ENCODE results near the gene PITX3. TPM values are rescaled to one million over a fixed set of nuclear protein-coding genes. Genes with fewer than 3 reads are reported as not detected.

The PITX3 gene
- total and polyA plus RNA-seq, 2 experiments from 2014 or later, result 0.34 TPM; not detected in 1

- Histone ChIP-seq H3K27ac (ENCODE audit: low read depth) (no peak overlapping the region), H3K4me3 (no peak overlapping the region), H3K4me1 (ENCODE audit: insufficient read depth) (no peaks in the 10 kb centered on the region), H3K4me2 (no peak overlapping the region), H4K20me1 (replicated peaks; ENCODE audit: insufficient read depth) (no peaks in the 10 kb centered on the region), H2AFZ (no peak overlapping the region; the same call in 1 of the 2 replicates), H3K36me3 (ENCODE audit: insufficient read depth) (peaks cover 3% of the 10 kb centered on the region; the same call in 1 of the 2 replicates), H3F3A (replicated peaks; ENCODE audit: low read depth) (no peaks in the 10 kb centered on the region), H3K27me3 (ENCODE audit: insufficient read depth) (no peaks in the 10 kb centered on the region), H3K79me2 (replicated peaks; ENCODE audit: insufficient read depth) (no peaks in the 10 kb centered on the region), H3K9me2 (ENCODE audit: insufficient read depth) (no peaks in the 10 kb centered on the region)
- no peak for TF ChIP-seq POLR2AphosphoS5 (IDR thresholded peaks at IDR 0.05; ENCODE audit: low read depth)
- no peak for TF ChIP-seq JUNB (IDR thresholded peaks at IDR 0.05; ENCODE audit: unreplicated experiment)
- no peak for TF ChIP-seq STAT1 (IDR thresholded peaks at IDR 0.05; ENCODE audit: unreplicated experiment)
- no peak for TF ChIP-seq ZNF331 (CRISPR knock-in tag; IDR thresholded peaks at IDR 0.05; ENCODE audit: low read depth)
- no peak for TF ChIP-seq CREB1 (CRISPR knock-in tag; IDR thresholded peaks at IDR 0.05; ENCODE audit: low read depth)
- no peak for TF ChIP-seq EZH2phosphoT487 (IDR thresholded peaks at IDR 0.05; ENCODE audit: unreplicated experiment)
- TF ChIP-seq REST (IDR thresholded peaks at IDR 0.05; ENCODE audit: unreplicated experiment), result no peak
- no peak for TF ChIP-seq NANOG (IDR thresholded peaks at IDR 0.05; ENCODE audit: borderline replicate concordance)
- TF ChIP-seq, protein P1, sequence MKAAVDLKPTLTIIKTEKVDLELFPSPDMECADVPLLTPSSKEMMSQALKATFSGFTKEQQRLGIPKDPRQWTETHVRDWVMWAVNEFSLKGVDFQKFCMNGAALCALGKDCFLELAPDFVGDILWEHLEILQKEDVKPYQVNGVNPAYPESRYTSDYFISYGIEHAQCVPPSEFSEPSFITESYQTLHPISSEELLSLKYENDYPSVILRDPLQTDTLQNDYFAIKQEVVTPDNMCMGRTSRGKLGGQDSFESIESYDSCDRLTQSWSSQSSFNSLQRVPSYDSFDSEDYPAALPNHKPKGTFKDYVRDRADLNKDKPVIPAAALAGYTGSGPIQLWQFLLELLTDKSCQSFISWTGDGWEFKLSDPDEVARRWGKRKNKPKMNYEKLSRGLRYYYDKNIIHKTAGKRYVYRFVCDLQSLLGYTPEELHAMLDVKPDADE (IDR thresholded peaks at IDR 0.05), result no peak
- TF ChIP-seq CTCF (conservative IDR thresholded peaks at IDR 0.05; ENCODE audit: low read depth in 2 of 2), result no peak
- TF ChIP-seq ZNF462 (CRISPR knock-in tag; IDR thresholded peaks at IDR 0.05), result no peak
- no peak for TF ChIP-seq EZH2 (IDR thresholded peaks at IDR 0.05; ENCODE audit: low read depth, unreplicated experiment)
- TF ChIP-seq ZNF114 (CRISPR knock-in tag; IDR thresholded peaks at IDR 0.05), result no peak
- H3K36me3 Mint-ChIP-seq (ENCODE audit: low read depth), result no peaks in the 10 kb centered on the region; the same call in 2 of the 3 replicates
- peaks cover 16% of the 10 kb centered on the region for H3K9me3 Mint-ChIP-seq
- no peak for ATAC-seq
- no peak overlapping the region for H3K27ac Mint-ChIP-seq
- no peak for DNase-seq (ENCODE audit: low spot score)
- H3K4me1 Mint-ChIP-seq, result no peaks in the 10 kb centered on the region
- H3K4me3 Mint-ChIP-seq, result no peak overlapping the region
- H3K27me3 Mint-ChIP-seq (ENCODE audit: insufficient read depth, low read depth, poor library complexity), result peaks cover 11% of the 10 kb centered on the region
Observed at GRCh38 chr10:102208311-102209035, 32.8 kb downstream of the PITX3 start.
